Sigmoid colon (tissue), 4 donors: ENCODE results near the gene STK33.

Experiments used
- CTCF ChIP-seq, 4 experiments: fragments of 450-650 bp in 3 of 4; fragments of 200-600 bp in 1 of 4; IDR thresholded peaks; one replicate each; pipeline ENCODE4 v1.5.1; 2016 to 2019; ENCODE audit warnings: antibody characterized with exemption in 4 of 4, mild to moderate bottlenecking in 3 of 4, moderate library complexity in 2 of 4
- POLR2A ChIP-seq, 2 donors: fragments of 450-650 bp; IDR thresholded peaks; one replicate each; pipeline ENCODE4 v1.6.1; 2016; ENCODE audit warnings: antibody characterized with exemption in 2 of 2, mild to moderate bottlenecking in 2 of 2, moderate library complexity in 2 of 2
- POLR2AphosphoS5 ChIP-seq, 4 donors: sonication (generic); formaldehyde crosslinking; IDR thresholded peaks; one replicate each; pipeline ENCODE4 v1.6.1; 2017; ENCODE audit warnings: antibody characterized with exemption in 4 of 4

- TF ChIP-seq CTCF (IDR thresholded peaks at IDR 0.05) (no peak), POLR2A (IDR thresholded peaks at IDR 0.05) (no peak), POLR2AphosphoS5 (IDR thresholded peaks at IDR 0.05) (no peak)
These were observed 233.8 kb downstream of the STK33 start for GRCh38 chr11:8360086-8360828.
